WTC11 (cell line): ENCODE measurements around the gene GJC3. TPM values are rescaled to one million over a fixed set of nuclear protein-coding genes. Genes with fewer than 3 reads are reported as not detected.

Experiments used
- ATAC-seq: fragments of 200-7000 bp; cut with Tn5 transposase; 2 replicates; pipeline ENCODE4 v1.10.0; 2021; ENCODE audit warnings: mild to moderate bottlenecking, moderate library complexity
- Bru-seq: library from RNA; stranded (reverse); fragments of 400-500 nt; gene quantifications from one replicate; lab custom pipeline; 2021; lab: Mats Ljungman, UMichigan
- CTCF ChIA-PET: fragments of 300-600 bp; sonication (Branson Sonifier 250); formaldehyde crosslinking; loops from one replicate; lab custom pipeline; 2021; ENCODE audit warnings: antibody characterized with exemption; lab: Charles Lee
- POLR2A ChIA-PET: fragments of 350-600 bp; sonication (Branson Sonifier 250); formaldehyde crosslinking; loops from one replicate; lab custom pipeline; 2021; ENCODE audit warnings: antibody characterized with exemption; lab: Charles Lee
- DNase-seq: peaks from one replicate; pipeline ENCODE4 v3.0.0; 2021; ENCODE audit warnings: low spot score
- H3K27ac Mint-ChIP-seq: 2 replicates; pipeline ENCODE4 v1.8.0; 2021; ENCODE audit warnings: mixed read lengths
- H3K27me3 Mint-ChIP-seq: 2 replicates; pipeline ENCODE4 v1.8.0; 2021; ENCODE audit warnings: low read depth, mild to moderate bottlenecking, moderate library complexity, mixed read lengths
- H3K36me3 Mint-ChIP-seq: 2 replicates; pipeline ENCODE4 v1.8.0; 2021; ENCODE audit warnings: mixed read lengths
- H3K4me1 Mint-ChIP-seq: 2 replicates; pipeline ENCODE4 v1.8.0; 2022; ENCODE audit warnings: mixed read lengths
- H3K4me3 Mint-ChIP-seq: 2 replicates; pipeline ENCODE4 v1.8.0; 2021; ENCODE audit warnings: mild to moderate bottlenecking, moderate library complexity, mixed read lengths
- H3K9me3 Mint-ChIP-seq: 2 replicates; pipeline ENCODE4 v1.8.0; 2021; ENCODE audit warnings: mixed read lengths
- ETV6 ChIP-seq: sonication (generic); formaldehyde crosslinking; IDR thresholded peaks from 2 replicates; pipeline ENCODE4 v1.8.1; 2022; ENCODE audit warnings: mild to moderate bottlenecking, missing genetic modification reagents
- GABPB1 ChIP-seq: sonication (generic); formaldehyde crosslinking; IDR thresholded peaks from 2 replicates; pipeline ENCODE4 v1.8.1; 2023; ENCODE audit warnings: mild to moderate bottlenecking, missing genetic modification reagents
- MAX ChIP-seq: sonication (generic); formaldehyde crosslinking; IDR thresholded peaks from 2 replicates; pipeline ENCODE4 v1.8.0; 2022; ENCODE audit warnings: mild to moderate bottlenecking, missing genetic modification reagents
- RELA ChIP-seq: sonication (generic); formaldehyde crosslinking; IDR thresholded peaks from 2 replicates; pipeline ENCODE4 v1.8.1; 2022; ENCODE audit warnings: missing genetic modification reagents, mild to moderate bottlenecking, borderline replicate concordance
- RORB ChIP-seq: fragments of 250-450 bp; sonication (Bioruptor Pico); IDR thresholded peaks from 2 replicates; pipeline ENCODE4 v1.9.0; 2021; ENCODE audit warnings: mild to moderate bottlenecking
- USF1 ChIP-seq: sonication (generic); formaldehyde crosslinking; IDR thresholded peaks from 2 replicates; pipeline ENCODE4 v1.8.0; 2022; ENCODE audit warnings: mild to moderate bottlenecking, missing genetic modification reagents
- ZNF423 ChIP-seq: fragments of 250-450 bp; sonication (Bioruptor Pico); IDR thresholded peaks from 2 replicates; pipeline ENCODE4 v2.1.2; 2022; ENCODE audit warnings: mild to moderate bottlenecking, moderate library complexity
- long read RNA-seq, 3 experiments: library from RNA in 1 of 3; library from capped mRNA in 1 of 3; library from polyadenylated mRNA in 1 of 3; unstranded in 2 of 3; stranded (forward) in 1 of 3; transcript quantifications; one replicate each; pipeline ENCODE4 v2.0.0, GENCODE V29; 2021
- total RNA-seq: library from RNA; stranded (reverse); gene quantifications from 3 replicates; pipeline ENCODE4 v1.2.3, GENCODE V29; 2021
- TF ChIP-seq, protein P1 (sequence below): fragments of 250-450 bp; sonication (Bioruptor Pico); IDR thresholded peaks from 2 replicates; pipeline ENCODE4 v1.9.0; 2021; ENCODE audit warnings: mild to moderate bottlenecking, borderline replicate concordance
- TF ChIP-seq, protein P2 (sequence below): sonication (generic); formaldehyde crosslinking; IDR thresholded peaks from 2 replicates; pipeline ENCODE4 v1.8.1; 2023; ENCODE audit warnings: mild to moderate bottlenecking, missing genetic modification reagents
- TF ChIP-seq, protein P3 (sequence below): sonication (generic); formaldehyde crosslinking; IDR thresholded peaks from 2 replicates; pipeline ENCODE4 v1.8.1; 2023; ENCODE audit warnings: mild to moderate bottlenecking, missing genetic modification reagents, moderate library complexity

Gene GJC3
- total RNA-seq, result 2.9 to 3.7 TPM (median 3.4 TPM) in 3 replicates
- percentile 44 among the genes with signal in this experiment for Bru-seq, nascent RNA
- long read RNA-seq, experiment 1, partial matches to known transcripts, result 0 of 3 reads
- long read RNA-seq, experiment 1, other reads (novel, unspliced or antisense), result 2 of 3 reads
- long read RNA-seq, experiment 2, partial matches to known transcripts, result 0 of 6 reads
- long read RNA-seq, experiment 2, other reads (novel, unspliced or antisense), result 3 of 6 reads
- long read RNA-seq, experiment 3, partial matches to known transcripts, result 0 of 3 reads
- long read RNA-seq, experiment 3, other reads (novel, unspliced or antisense), result 0 of 3 reads

GRCh38 chr7:99928994-99929729 is at the start of gene GJC3:
Gene GJC3, minus strand, starts transcription at chr7:99929620. Its CDS starts 0 bp downstream, at chr7:99929620.
- H3K4me3 Mint-ChIP-seq, result peak within 1 kb of the TSS; percentile 64
- peaks cover 13% of the 10 kb centered on the region for H3K9me3 Mint-ChIP-seq
- CTCF ChIA-PET, result interaction anchor here (0.6 to 2.2 kb wide), 15 partner anchors 9 to 327 kb away, joined by 3 to 30 read pairs (median 7); partner anchors contain the start of genes AZGP1 and TRIM4
- H3K4me1 Mint-ChIP-seq, result peaks cover 51% of the 10 kb centered on the region
- POLR2A ChIA-PET, result interaction anchor here (0.6 to 1.2 kb wide), 2 partner anchors 15 to 58 kb away, joined by 4 to 9 read pairs; no protein-coding TSS in a partner anchor
- H3K27ac Mint-ChIP-seq, result no peak within 1 kb of the TSS; the same call in 1 of the 2 replicates
- H3K27me3 Mint-ChIP-seq, result peaks cover 14% of the 10 kb centered on the region
- ATAC-seq (peak; percentile 95), DNase-seq (peak; percentile 73)
- H3K36me3 Mint-ChIP-seq, result peaks cover 3% of the 10 kb centered on the region
- peak; percentile 40; the same call in 1 of the 2 replicates for TF ChIP-seq MAX (CRISPR knock-in tag)
- TF ChIP-seq USF1, result peak; percentile 88
- TF ChIP-seq, protein P1, sequence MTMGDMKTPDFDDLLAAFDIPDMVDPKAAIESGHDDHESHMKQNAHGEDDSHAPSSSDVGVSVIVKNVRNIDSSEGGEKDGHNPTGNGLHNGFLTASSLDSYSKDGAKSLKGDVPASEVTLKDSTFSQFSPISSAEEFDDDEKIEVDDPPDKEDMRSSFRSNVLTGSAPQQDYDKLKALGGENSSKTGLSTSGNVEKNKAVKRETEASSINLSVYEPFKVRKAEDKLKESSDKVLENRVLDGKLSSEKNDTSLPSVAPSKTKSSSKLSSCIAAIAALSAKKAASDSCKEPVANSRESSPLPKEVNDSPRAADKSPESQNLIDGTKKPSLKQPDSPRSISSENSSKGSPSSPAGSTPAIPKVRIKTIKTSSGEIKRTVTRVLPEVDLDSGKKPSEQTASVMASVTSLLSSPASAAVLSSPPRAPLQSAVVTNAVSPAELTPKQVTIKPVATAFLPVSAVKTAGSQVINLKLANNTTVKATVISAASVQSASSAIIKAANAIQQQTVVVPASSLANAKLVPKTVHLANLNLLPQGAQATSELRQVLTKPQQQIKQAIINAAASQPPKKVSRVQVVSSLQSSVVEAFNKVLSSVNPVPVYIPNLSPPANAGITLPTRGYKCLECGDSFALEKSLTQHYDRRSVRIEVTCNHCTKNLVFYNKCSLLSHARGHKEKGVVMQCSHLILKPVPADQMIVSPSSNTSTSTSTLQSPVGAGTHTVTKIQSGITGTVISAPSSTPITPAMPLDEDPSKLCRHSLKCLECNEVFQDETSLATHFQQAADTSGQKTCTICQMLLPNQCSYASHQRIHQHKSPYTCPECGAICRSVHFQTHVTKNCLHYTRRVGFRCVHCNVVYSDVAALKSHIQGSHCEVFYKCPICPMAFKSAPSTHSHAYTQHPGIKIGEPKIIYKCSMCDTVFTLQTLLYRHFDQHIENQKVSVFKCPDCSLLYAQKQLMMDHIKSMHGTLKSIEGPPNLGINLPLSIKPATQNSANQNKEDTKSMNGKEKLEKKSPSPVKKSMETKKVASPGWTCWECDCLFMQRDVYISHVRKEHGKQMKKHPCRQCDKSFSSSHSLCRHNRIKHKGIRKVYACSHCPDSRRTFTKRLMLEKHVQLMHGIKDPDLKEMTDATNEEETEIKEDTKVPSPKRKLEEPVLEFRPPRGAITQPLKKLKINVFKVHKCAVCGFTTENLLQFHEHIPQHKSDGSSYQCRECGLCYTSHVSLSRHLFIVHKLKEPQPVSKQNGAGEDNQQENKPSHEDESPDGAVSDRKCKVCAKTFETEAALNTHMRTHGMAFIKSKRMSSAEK (CRISPR knock-in tag), result no peak
- TF ChIP-seq ETV6 (CRISPR knock-in tag), result no peak
- TF ChIP-seq, protein P2, sequence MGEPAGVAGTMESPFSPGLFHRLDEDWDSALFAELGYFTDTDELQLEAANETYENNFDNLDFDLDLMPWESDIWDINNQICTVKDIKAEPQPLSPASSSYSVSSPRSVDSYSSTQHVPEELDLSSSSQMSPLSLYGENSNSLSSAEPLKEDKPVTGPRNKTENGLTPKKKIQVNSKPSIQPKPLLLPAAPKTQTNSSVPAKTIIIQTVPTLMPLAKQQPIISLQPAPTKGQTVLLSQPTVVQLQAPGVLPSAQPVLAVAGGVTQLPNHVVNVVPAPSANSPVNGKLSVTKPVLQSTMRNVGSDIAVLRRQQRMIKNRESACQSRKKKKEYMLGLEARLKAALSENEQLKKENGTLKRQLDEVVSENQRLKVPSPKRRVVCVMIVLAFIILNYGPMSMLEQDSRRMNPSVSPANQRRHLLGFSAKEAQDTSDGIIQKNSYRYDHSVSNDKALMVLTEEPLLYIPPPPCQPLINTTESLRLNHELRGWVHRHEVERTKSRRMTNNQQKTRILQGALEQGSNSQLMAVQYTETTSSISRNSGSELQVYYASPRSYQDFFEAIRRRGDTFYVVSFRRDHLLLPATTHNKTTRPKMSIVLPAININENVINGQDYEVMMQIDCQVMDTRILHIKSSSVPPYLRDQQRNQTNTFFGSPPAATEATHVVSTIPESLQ, result no peak
- TF ChIP-seq, protein P3, sequence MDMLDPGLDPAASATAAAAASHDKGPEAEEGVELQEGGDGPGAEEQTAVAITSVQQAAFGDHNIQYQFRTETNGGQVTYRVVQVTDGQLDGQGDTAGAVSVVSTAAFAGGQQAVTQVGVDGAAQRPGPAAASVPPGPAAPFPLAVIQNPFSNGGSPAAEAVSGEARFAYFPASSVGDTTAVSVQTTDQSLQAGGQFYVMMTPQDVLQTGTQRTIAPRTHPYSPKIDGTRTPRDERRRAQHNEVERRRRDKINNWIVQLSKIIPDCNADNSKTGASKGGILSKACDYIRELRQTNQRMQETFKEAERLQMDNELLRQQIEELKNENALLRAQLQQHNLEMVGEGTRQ (CRISPR knock-in tag), result peak; percentile 88
- no peak for TF ChIP-seq RORB (CRISPR knock-in tag)
- no peak for TF ChIP-seq ZNF423 (CRISPR knock-in tag)
- no peak for TF ChIP-seq RELA (CRISPR knock-in tag)

DNA sequence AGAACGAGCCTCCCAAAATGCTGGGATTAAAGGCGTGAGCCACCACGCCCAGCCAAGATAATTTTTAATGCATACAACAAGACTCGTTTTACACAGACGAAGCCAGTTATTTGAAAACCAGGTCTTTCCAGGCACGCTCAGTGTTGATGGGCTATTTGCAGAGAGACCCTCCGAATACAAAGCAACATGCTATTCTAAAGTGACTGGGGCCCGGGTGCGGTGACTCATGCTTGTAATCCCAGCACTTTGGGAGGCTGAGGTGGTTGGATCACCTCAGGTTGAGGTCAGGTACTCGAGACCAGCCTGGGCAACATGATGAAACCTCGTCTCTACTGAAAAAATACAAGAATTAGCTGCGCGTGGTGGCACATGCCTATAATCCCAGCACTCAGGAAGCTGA is 47.2 kb upstream of the GJC3 start:
- no peak for ATAC-seq
- no peak overlapping the region for H3K27ac Mint-ChIP-seq
- no peak overlapping the region for H3K4me3 Mint-ChIP-seq
- 0 out of 2 replicates have a peak, but pooled peaks have one; percentile 38 for TF ChIP-seq GABPB1 (CRISPR knock-in tag)
- TF ChIP-seq MAX (CRISPR knock-in tag), result no peak
- H3K9me3 Mint-ChIP-seq, result peaks cover 8% of the 10 kb centered on the region
- peaks cover 18% of the 10 kb centered on the region for H3K4me1 Mint-ChIP-seq
- no peaks in the 10 kb centered on the region for H3K36me3 Mint-ChIP-seq
- ChIA-PET POLR2A (no interaction called here), CTCF (interaction anchor here (1.6 to 2.4 kb wide), 2 partner anchors 47 to 63 kb away, joined by 4 to 7 read pairs; partner anchors contain the start of gene GJC3)
- no peak for DNase-seq
- H3K27me3 Mint-ChIP-seq, result no peaks in the 10 kb centered on the region; the same call in 1 of the 2 replicates
